ENCODE data around the gene BOC.

Gene BOC

GRCh38 chr3:113274425-113275257 is 63.3 kb downstream of the BOC start:
- no peak for TF ChIP-seq CTCF (IDR thresholded peaks at IDR 0.05; ENCODE audit: low read depth, low read length)
- H3K4me3 ChIP-seq (ENCODE audit: low read depth, low read length) = no peak overlapping the region

- TF ChIP-seq CTCF (IDR thresholded peaks at IDR 0.05; ENCODE audit: low read depth, low read length) = no peak
- H3K4me3 ChIP-seq (ENCODE audit: low read depth, low read length) = no peak overlapping the region
Measured at GRCh38 chr3:113275258-113275556, 63.9 kb downstream of the BOC start.

- no peak overlapping the region for H3K4me3 ChIP-seq (ENCODE audit: low read depth, low read length)
- TF ChIP-seq CTCF (IDR thresholded peaks at IDR 0.05; ENCODE audit: low read depth, low read length) = 0 out of 2 replicates have a peak, but pooled peaks have one; percentile 9
Measured at GRCh38 chr3:113275583-113275928, 64.2 kb downstream of the BOC start.

- TF ChIP-seq CTCF (IDR thresholded peaks at IDR 0.05; ENCODE audit: low read depth, low read length) = no peak
- peak overlapping the region; percentile 46 for H3K4me3 ChIP-seq (ENCODE audit: low read depth, low read length)
Measured at GRCh38 chr3:113275929-113276750, 64.8 kb downstream of the BOC start.

GRCh38 chr3:113276751-113277080 is 65.4 kb downstream of the BOC start:
- H3K4me3 ChIP-seq (ENCODE audit: low read depth, low read length) = peak overlapping the region; percentile 46
- no peak for TF ChIP-seq CTCF (IDR thresholded peaks at IDR 0.05; ENCODE audit: low read depth, low read length)

- TF ChIP-seq CTCF (IDR thresholded peaks at IDR 0.05; ENCODE audit: low read depth, low read length) = no peak
- H3K4me3 ChIP-seq (ENCODE audit: low read depth, low read length) = no peak overlapping the region
Measured at GRCh38 chr3:113277414-113277813, 66.1 kb downstream of the BOC start.

- no peak overlapping the region for H3K4me3 ChIP-seq (ENCODE audit: low read depth, low read length)
- no peak for TF ChIP-seq CTCF (IDR thresholded peaks at IDR 0.05; ENCODE audit: low read depth, low read length)
Measured at GRCh38 chr3:113277941-113278598, 66.7 kb downstream of the BOC start.

Measured in WI38 (cell line).